ENCODE measurements around the gene IL2RA. TPM values are rescaled to one million over a fixed set of nuclear protein-coding genes. Genes with fewer than 3 reads are reported as not detected.
A peak's percentile ranks its signal among the peaks of the same experiment; 100 is the strongest.
"Not testable (repeated sequence)": the region's sequence is repeated elsewhere in the genome, so short reads cannot be mapped to it uniquely, and the experiment has no call there.

The IL2RA gene
- polyA plus RNA-seq, 3 donors = 0.06 TPM; not detected in 2

DNA sequence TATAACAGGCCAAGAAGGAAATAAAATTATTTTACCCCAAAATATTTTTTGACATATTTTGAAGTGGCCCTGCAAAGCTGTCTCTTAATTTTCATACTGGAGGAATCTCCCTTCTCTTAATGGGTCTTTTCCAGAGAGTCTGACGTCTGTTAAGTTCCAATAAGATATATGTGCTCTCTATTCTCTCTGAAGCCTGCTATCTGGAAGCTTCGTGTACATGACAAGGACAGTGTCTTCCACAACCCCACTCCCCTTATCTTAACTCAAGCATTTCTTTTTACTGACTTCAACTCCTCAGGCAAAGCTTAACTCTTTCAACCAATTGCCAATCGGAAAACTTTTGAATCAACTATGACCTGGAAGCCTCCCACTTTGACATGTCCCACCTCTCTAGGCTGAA lies 55.6 kb downstream of the IL2RA start:
- H3K4me3 ChIP-seq (replicated peaks in 1 of 3; ENCODE audit: low read depth in 2 of 3, low read length in 3 of 3) = no peak overlapping the region
- intact Hi-C loops (cut with micrococcal nuclease) = no loop called here
- no peak overlapping the region for H2AFZ ChIP-seq (ENCODE audit: insufficient read depth, low read depth, low read length, poor library complexity, severe bottlenecking)
- no peak overlapping the region for H3K4me3 Mint-ChIP-seq
- no peak for DNase-seq
- H3K4me1 ChIP-seq (ENCODE audit: control insufficient read depth in 1 of 2, insufficient read depth in 2 of 2, low read length in 2 of 2) = no peaks in the 10 kb centered on the region
- H3K36me3 Mint-ChIP-seq = no peaks in the 10 kb centered on the region
- H3K79me2 ChIP-seq (ENCODE audit: insufficient read depth, low read length) = no peaks in the 10 kb centered on the region
- H3K9me3 ChIP-seq (replicated peaks in 1 of 2; ENCODE audit: control insufficient read depth in 1 of 2, insufficient read depth in 1 of 2, low read length in 2 of 2) = peaks cover 4% of the 10 kb centered on the region in 2 donors
- H4K20me1 ChIP-seq (ENCODE audit: insufficient read depth, low read length) = no peaks in the 10 kb centered on the region
- H3K9ac ChIP-seq (ENCODE audit: insufficient read depth, low read length, poor library complexity, severe bottlenecking) = no peak overlapping the region
- TF ChIP-seq CTCF (IDR thresholded peaks at IDR 0.05) = no peak
- H3K9me3 Mint-ChIP-seq = peaks cover 2 to 12% (median 5%) of the 10 kb centered on the region in 7 donors
- no peak overlapping the region for H3K27ac Mint-ChIP-seq
- H3K27ac ChIP-seq (ENCODE audit: low read depth in 1 of 2, low read length in 2 of 2) = no peak overlapping the region
- no peaks in the 10 kb centered on the region for H3K36me3 ChIP-seq (replicated peaks in 1 of 2; ENCODE audit: control insufficient read depth in 1 of 2, insufficient read depth in 2 of 2, low read length in 2 of 2)
- 95% methylated on average over 2 of the region's 3 CpGs for WGBS (ENCODE audit: insufficient coverage)
- no peaks in the 10 kb centered on the region for H3K27me3 ChIP-seq (ENCODE audit: control insufficient read depth in 2 of 2, insufficient read depth in 2 of 2, low read length in 2 of 2)
- H3K4me2 ChIP-seq (replicated peaks; ENCODE audit: extremely low read depth, low read length, poor library complexity, severe bottlenecking) = no peak overlapping the region
- H3K4me1 Mint-ChIP-seq = peaks cover 4% of the 10 kb centered on the region
- peaks cover 4 to 6% (median 4%) of the 10 kb centered on the region in 3 donors for H3K27me3 Mint-ChIP-seq (ENCODE audit: low read depth in 3 of 3)

DNA sequence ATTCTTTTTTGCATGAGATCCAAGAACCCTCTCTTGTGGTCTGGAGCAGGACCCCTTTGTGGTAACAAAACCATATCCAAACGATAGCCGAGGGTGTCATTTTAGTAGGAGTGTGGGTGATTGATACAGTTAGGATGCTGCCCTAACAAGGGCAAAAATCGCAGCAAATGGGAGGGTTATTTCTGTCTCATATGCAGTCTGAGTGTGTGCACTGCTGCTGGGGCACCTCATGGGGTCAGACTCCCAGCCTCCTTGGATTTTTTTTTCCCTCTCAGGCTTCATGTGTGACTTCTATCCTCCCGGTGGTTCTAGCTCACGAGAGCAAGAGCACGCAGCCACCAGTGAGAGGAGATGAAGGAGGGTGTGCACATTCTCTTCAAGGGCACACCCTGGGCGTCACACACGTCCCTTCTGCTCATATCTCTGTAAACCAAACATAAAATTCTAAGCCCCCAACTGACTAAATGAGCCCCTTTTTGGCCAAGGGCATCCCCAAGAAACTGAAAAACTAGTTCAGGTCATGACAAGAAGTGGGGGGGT lies 56.2 kb downstream of the IL2RA start:
- H3K79me2 ChIP-seq (ENCODE audit: insufficient read depth, low read length) = no peaks in the 10 kb centered on the region
- H3K9ac ChIP-seq (ENCODE audit: insufficient read depth, low read length, poor library complexity, severe bottlenecking) = no peak overlapping the region
- no peaks in the 10 kb centered on the region for H3K27me3 ChIP-seq (ENCODE audit: control insufficient read depth in 2 of 2, insufficient read depth in 2 of 2, low read length in 2 of 2)
- no peaks in the 10 kb centered on the region for H4K20me1 ChIP-seq (ENCODE audit: insufficient read depth, low read length)
- peaks cover 4% of the 10 kb centered on the region in 2 donors for H3K9me3 ChIP-seq (replicated peaks in 1 of 2; ENCODE audit: control insufficient read depth in 1 of 2, insufficient read depth in 1 of 2, low read length in 2 of 2)
- H3K36me3 Mint-ChIP-seq = no peaks in the 10 kb centered on the region
- H3K4me3 Mint-ChIP-seq = no peak overlapping the region
- H3K4me3 ChIP-seq (replicated peaks in 1 of 3; ENCODE audit: low read depth in 2 of 3, low read length in 3 of 3) = no peak overlapping the region
- H3K27ac Mint-ChIP-seq = no peak overlapping the region
- no peak overlapping the region for H3K27ac ChIP-seq (ENCODE audit: low read depth in 1 of 2, low read length in 2 of 2)
- peaks cover 4% of the 10 kb centered on the region for H3K4me1 Mint-ChIP-seq
- H3K27me3 Mint-ChIP-seq (ENCODE audit: low read depth in 3 of 3) = peaks cover 4 to 6% (median 5%) of the 10 kb centered on the region in 3 donors
- H3K36me3 ChIP-seq (replicated peaks in 1 of 2; ENCODE audit: control insufficient read depth in 1 of 2, insufficient read depth in 2 of 2, low read length in 2 of 2) = no peaks in the 10 kb centered on the region
- intact Hi-C loops (cut with micrococcal nuclease) = no loop called here
- no peak overlapping the region for H3K4me2 ChIP-seq (replicated peaks; ENCODE audit: extremely low read depth, low read length, poor library complexity, severe bottlenecking)
- H2AFZ ChIP-seq (ENCODE audit: insufficient read depth, low read depth, low read length, poor library complexity, severe bottlenecking) = no peak overlapping the region
- 96% methylated on average over 3 of the region's 8 CpGs for WGBS (ENCODE audit: insufficient coverage)
- no peak for DNase-seq
- no peak for TF ChIP-seq CTCF (IDR thresholded peaks at IDR 0.05)
- H3K9me3 Mint-ChIP-seq = peaks cover 2 to 12% (median 5%) of the 10 kb centered on the region in 7 donors
- H3K4me1 ChIP-seq (ENCODE audit: control insufficient read depth in 1 of 2, insufficient read depth in 2 of 2, low read length in 2 of 2) = no peaks in the 10 kb centered on the region

DNA sequence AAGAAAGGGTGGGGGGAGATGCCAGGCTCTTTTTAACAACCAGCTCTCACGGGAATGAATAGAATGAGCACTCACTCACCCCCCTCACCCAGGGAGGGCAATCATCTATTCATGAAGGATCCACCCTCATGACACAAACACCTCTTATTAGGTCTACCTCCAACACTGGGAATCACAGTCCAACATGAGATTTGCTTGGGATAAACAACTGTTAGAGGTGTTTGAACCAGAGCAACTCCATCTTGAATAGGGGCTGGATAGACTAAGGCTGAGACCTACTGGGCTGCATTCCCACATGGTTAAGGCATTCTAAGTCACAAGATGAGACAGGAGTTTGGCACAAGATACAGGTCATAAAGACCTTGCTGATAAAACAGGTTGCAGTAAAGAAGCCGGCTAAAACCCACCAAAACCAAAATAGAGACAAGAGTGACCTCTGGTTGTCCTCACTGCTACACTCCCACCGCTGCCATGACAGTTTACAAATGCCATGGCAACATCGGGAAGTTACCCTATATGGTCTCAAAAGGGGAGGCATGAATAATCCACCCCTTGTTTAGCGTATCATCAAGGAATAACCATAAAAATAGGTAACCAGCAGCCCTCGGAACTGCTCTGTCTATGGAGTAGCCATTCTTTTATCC lies 56.9 kb downstream of the IL2RA start:
- H3K27ac Mint-ChIP-seq = peak overlapping the region in 1 of 7 donors; percentile 32
- intact Hi-C loops (cut with micrococcal nuclease) = not testable (repeated sequence)

More for the DNA sequence above, 56.9 kb downstream of the IL2RA start:
- H3K4me1 Mint-ChIP-seq; H2AFZ ChIP-seq (ENCODE audit: insufficient read depth, low read depth, low read length, poor library complexity, severe bottlenecking); H3K4me3 ChIP-seq (replicated peaks in 1 of 3; ENCODE audit: low read depth in 2 of 3, low read length in 3 of 3); H3K9me3 ChIP-seq (replicated peaks in 1 of 2; ENCODE audit: control insufficient read depth in 1 of 2, insufficient read depth in 1 of 2, low read length in 2 of 2); H3K9ac ChIP-seq (ENCODE audit: insufficient read depth, low read length, poor library complexity, severe bottlenecking); H3K36me3 ChIP-seq (replicated peaks in 1 of 2; ENCODE audit: control insufficient read depth in 1 of 2, insufficient read depth in 2 of 2, low read length in 2 of 2); H3K27ac ChIP-seq (ENCODE audit: low read depth in 1 of 2, low read length in 2 of 2); H3K79me2 ChIP-seq (ENCODE audit: insufficient read depth, low read length); DNase-seq; H3K27me3 ChIP-seq (ENCODE audit: control insufficient read depth in 2 of 2, insufficient read depth in 2 of 2, low read length in 2 of 2); H3K36me3 Mint-ChIP-seq; H3K4me1 ChIP-seq (ENCODE audit: control insufficient read depth in 1 of 2, insufficient read depth in 2 of 2, low read length in 2 of 2); H4K20me1 ChIP-seq (ENCODE audit: insufficient read depth, low read length); H3K4me3 Mint-ChIP-seq; H3K27me3 Mint-ChIP-seq (ENCODE audit: low read depth in 3 of 3); H3K4me2 ChIP-seq (replicated peaks; ENCODE audit: extremely low read depth, low read length, poor library complexity, severe bottlenecking): not testable (repeated sequence)
- WGBS (ENCODE audit: insufficient coverage) = 86% methylated on average over 2 of the region's 6 CpGs
- peaks cover 2 to 12% (median 5%) of the 10 kb centered on the region in 7 donors for H3K9me3 Mint-ChIP-seq
